WTC11 (cell line): Measurements from ENCODE around the gene LPGAT1. TPM values are rescaled to one million over a fixed set of nuclear protein-coding genes. Genes with fewer than 3 reads are reported as not detected.

Experiments used
- ATAC-seq: fragments of 200-7000 bp; cut with Tn5 transposase; 2 replicates; pipeline ENCODE4 v1.10.0; 2021; ENCODE audit warnings: mild to moderate bottlenecking, moderate library complexity
- CTCF ChIA-PET: fragments of 300-600 bp; sonication (Branson Sonifier 250); formaldehyde crosslinking; loops from one replicate; lab custom pipeline; 2021; ENCODE audit warnings: antibody characterized with exemption; lab: Charles Lee
- POLR2A ChIA-PET: fragments of 350-600 bp; sonication (Branson Sonifier 250); formaldehyde crosslinking; loops from one replicate; lab custom pipeline; 2021; ENCODE audit warnings: antibody characterized with exemption; lab: Charles Lee
- DNase-seq: peaks from one replicate; pipeline ENCODE4 v3.0.0; 2021; ENCODE audit warnings: low spot score
- H3K27ac Mint-ChIP-seq: 2 replicates; pipeline ENCODE4 v1.8.0; 2021; ENCODE audit warnings: mixed read lengths
- H3K27me3 Mint-ChIP-seq: 2 replicates; pipeline ENCODE4 v1.8.0; 2021; ENCODE audit warnings: low read depth, mild to moderate bottlenecking, moderate library complexity, mixed read lengths
- H3K36me3 Mint-ChIP-seq: 2 replicates; pipeline ENCODE4 v1.8.0; 2021; ENCODE audit warnings: mixed read lengths
- H3K4me1 Mint-ChIP-seq: 2 replicates; pipeline ENCODE4 v1.8.0; 2022; ENCODE audit warnings: mixed read lengths
- H3K4me3 Mint-ChIP-seq: 2 replicates; pipeline ENCODE4 v1.8.0; 2021; ENCODE audit warnings: mild to moderate bottlenecking, moderate library complexity, mixed read lengths
- H3K9me3 Mint-ChIP-seq: 2 replicates; pipeline ENCODE4 v1.8.0; 2021; ENCODE audit warnings: mixed read lengths
- ETV6 ChIP-seq: sonication (generic); formaldehyde crosslinking; IDR thresholded peaks from 2 replicates; pipeline ENCODE4 v1.8.1; 2022; ENCODE audit warnings: mild to moderate bottlenecking, missing genetic modification reagents
- GTF2I ChIP-seq: fragments of 250-450 bp; sonication (Bioruptor Pico); conservative IDR thresholded peaks from 2 replicates; pipeline ENCODE4 v1.4.0; 2021; ENCODE audit warnings: mild to moderate bottlenecking
- HMGA2 ChIP-seq: fragments of 250-450 bp; sonication (Bioruptor Pico); IDR thresholded peaks from 2 replicates; pipeline ENCODE4 v1.4.0; 2021; ENCODE audit warnings: mild to moderate bottlenecking, moderate library complexity
- JAZF1 ChIP-seq: fragments of 250-450 bp; sonication (Bioruptor Pico); IDR thresholded peaks from 2 replicates; pipeline ENCODE4 v1.9.0; 2021; ENCODE audit warnings: moderate library complexity, mild to moderate bottlenecking, inconsistent platforms
- KAT7 ChIP-seq: sonication (generic); formaldehyde crosslinking; IDR thresholded peaks from 2 replicates; pipeline ENCODE4 v1.8.1; 2023; ENCODE audit warnings: missing genetic modification reagents, mild to moderate bottlenecking, borderline replicate concordance
- NR2C2 ChIP-seq: sonication (generic); formaldehyde crosslinking; IDR thresholded peaks from 2 replicates; pipeline ENCODE4 v1.8.0; 2022; ENCODE audit warnings: mild to moderate bottlenecking, missing genetic modification reagents
- NR3C1 ChIP-seq: sonication (generic); formaldehyde crosslinking; conservative IDR thresholded peaks from 2 replicates; pipeline ENCODE4 v1.8.1; 2023; ENCODE audit warnings: low read depth, mild to moderate bottlenecking, missing genetic modification reagents
- RELA ChIP-seq: sonication (generic); formaldehyde crosslinking; IDR thresholded peaks from 2 replicates; pipeline ENCODE4 v1.8.1; 2022; ENCODE audit warnings: missing genetic modification reagents, mild to moderate bottlenecking, borderline replicate concordance
- SOX15 ChIP-seq: fragments of 250-450 bp; sonication (Bioruptor Pico); IDR thresholded peaks from 2 replicates; pipeline ENCODE4 v1.9.0; 2021; ENCODE audit warnings: mild to moderate bottlenecking
- TP53 ChIP-seq: sonication (generic); formaldehyde crosslinking; IDR thresholded peaks from 2 replicates; pipeline ENCODE4 v1.8.1; 2023; ENCODE audit warnings: mild to moderate bottlenecking, missing genetic modification reagents
- ZNF121 ChIP-seq: sonication (generic); formaldehyde crosslinking; IDR thresholded peaks from 2 replicates; pipeline ENCODE4 v1.8.0; 2023; ENCODE audit warnings: missing genetic modification reagents
- total RNA-seq: library from RNA; stranded (reverse); gene quantifications from 3 replicates; pipeline ENCODE4 v1.2.3, GENCODE V29; 2021
- TF ChIP-seq, protein P1 (sequence below): sonication (generic); formaldehyde crosslinking; conservative IDR thresholded peaks from 2 replicates; pipeline ENCODE4 v1.8.1; 2023; ENCODE audit warnings: mild to moderate bottlenecking, low read depth, missing genetic modification reagents, moderate library complexity
- TF ChIP-seq, protein P2 (sequence below): sonication (generic); formaldehyde crosslinking; IDR thresholded peaks from 2 replicates; pipeline ENCODE4 v1.8.1; 2023; ENCODE audit warnings: mild to moderate bottlenecking, moderate library complexity, missing genetic modification reagents
- TF ChIP-seq, protein P3 (sequence below): fragments of 250-450 bp; sonication (Bioruptor Pico); IDR thresholded peaks from 2 replicates; pipeline ENCODE4 v1.8.0; 2021; ENCODE audit warnings: mild to moderate bottlenecking
- TF ChIP-seq, protein P4 (sequence below): fragments of 250-450 bp; sonication (Bioruptor Pico); IDR thresholded peaks from 2 replicates; pipeline ENCODE4 v1.9.0; 2021; ENCODE audit warnings: moderate library complexity, mild to moderate bottlenecking, inconsistent platforms, borderline replicate concordance
- TF ChIP-seq, protein P5 (sequence below): fragments of 250-450 bp; sonication (Bioruptor Pico); IDR thresholded peaks from 2 replicates; pipeline ENCODE4 v1.9.0; 2021; ENCODE audit warnings: mild to moderate bottlenecking, borderline replicate concordance
- TF ChIP-seq, protein P6 (sequence below): sonication (generic); formaldehyde crosslinking; IDR thresholded peaks from 2 replicates; pipeline ENCODE4 v1.8.1; 2022; ENCODE audit warnings: low read depth, missing genetic modification reagents, borderline replicate concordance
- TF ChIP-seq, protein P7 (sequence below): sonication (generic); formaldehyde crosslinking; IDR thresholded peaks from 2 replicates; pipeline ENCODE4 v1.8.0; 2022; ENCODE audit warnings: mild to moderate bottlenecking, missing genetic modification reagents
- TF ChIP-seq, protein P8 (sequence below): sonication (generic); formaldehyde crosslinking; IDR thresholded peaks from 2 replicates; pipeline ENCODE4 v1.8.1; 2022; ENCODE audit warnings: low read depth, mild to moderate bottlenecking, moderate library complexity, missing genetic modification reagents, borderline replicate concordance

The LPGAT1 gene
- total RNA-seq, 1 experiment from 2014 or later, result 15.1 TPM

DNA sequence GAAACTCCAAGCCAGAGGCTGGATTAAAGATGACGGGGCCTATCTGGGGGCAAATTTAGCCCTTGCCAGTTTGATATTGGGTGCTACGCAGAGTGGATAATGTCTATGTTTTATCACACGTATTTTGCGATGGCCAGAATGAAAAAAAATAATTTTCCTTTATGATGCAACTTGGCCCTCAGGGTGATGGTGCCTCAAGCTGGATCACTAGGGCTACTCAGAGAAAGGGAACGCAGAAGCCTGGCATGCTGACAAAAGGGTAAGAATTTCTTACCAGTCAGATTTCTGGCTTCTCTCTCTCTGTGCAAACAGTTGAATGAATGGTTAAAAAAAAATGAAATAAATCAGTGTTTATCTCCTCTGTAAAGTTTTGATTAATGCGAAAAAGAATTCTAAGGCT is 122.6 kb downstream of the LPGAT1 start (continued):
- TF ChIP-seq, protein P1, sequence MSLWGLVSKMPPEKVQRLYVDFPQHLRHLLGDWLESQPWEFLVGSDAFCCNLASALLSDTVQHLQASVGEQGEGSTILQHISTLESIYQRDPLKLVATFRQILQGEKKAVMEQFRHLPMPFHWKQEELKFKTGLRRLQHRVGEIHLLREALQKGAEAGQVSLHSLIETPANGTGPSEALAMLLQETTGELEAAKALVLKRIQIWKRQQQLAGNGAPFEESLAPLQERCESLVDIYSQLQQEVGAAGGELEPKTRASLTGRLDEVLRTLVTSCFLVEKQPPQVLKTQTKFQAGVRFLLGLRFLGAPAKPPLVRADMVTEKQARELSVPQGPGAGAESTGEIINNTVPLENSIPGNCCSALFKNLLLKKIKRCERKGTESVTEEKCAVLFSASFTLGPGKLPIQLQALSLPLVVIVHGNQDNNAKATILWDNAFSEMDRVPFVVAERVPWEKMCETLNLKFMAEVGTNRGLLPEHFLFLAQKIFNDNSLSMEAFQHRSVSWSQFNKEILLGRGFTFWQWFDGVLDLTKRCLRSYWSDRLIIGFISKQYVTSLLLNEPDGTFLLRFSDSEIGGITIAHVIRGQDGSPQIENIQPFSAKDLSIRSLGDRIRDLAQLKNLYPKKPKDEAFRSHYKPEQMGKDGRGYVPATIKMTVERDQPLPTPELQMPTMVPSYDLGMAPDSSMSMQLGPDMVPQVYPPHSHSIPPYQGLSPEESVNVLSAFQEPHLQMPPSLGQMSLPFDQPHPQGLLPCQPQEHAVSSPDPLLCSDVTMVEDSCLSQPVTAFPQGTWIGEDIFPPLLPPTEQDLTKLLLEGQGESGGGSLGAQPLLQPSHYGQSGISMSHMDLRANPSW, result no peak
- TF ChIP-seq, protein P2, sequence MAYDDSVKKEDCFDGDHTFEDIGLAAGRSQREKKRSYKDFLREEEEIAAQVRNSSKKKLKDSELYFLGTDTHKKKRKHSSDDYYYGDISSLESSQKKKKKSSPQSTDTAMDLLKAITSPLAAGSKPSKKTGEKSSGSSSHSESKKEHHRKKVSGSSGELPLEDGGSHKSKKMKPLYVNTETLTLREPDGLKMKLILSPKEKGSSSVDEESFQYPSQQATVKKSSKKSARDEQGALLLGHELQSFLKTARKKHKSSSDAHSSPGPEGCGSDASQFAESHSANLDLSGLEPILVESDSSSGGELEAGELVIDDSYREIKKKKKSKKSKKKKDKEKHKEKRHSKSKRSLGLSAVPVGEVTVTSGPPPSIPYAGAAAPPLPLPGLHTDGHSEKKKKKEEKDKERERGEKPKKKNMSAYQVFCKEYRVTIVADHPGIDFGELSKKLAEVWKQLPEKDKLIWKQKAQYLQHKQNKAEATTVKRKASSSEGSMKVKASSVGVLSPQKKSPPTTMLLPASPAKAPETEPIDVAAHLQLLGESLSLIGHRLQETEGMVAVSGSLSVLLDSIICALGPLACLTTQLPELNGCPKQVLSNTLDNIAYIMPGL (CRISPR knock-in tag), result no peak
- TF ChIP-seq TP53 (CRISPR knock-in tag), result no peak
- TF ChIP-seq SOX15, result no peak
- TF ChIP-seq NR3C1, result no peak
- TF ChIP-seq, protein P3, sequence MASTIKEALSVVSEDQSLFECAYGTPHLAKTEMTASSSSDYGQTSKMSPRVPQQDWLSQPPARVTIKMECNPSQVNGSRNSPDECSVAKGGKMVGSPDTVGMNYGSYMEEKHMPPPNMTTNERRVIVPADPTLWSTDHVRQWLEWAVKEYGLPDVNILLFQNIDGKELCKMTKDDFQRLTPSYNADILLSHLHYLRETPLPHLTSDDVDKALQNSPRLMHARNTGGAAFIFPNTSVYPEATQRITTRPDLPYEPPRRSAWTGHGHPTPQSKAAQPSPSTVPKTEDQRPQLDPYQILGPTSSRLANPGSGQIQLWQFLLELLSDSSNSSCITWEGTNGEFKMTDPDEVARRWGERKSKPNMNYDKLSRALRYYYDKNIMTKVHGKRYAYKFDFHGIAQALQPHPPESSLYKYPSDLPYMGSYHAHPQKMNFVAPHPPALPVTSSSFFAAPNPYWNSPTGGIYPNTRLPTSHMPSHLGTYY (CRISPR knock-in tag), result no peak

DNA sequence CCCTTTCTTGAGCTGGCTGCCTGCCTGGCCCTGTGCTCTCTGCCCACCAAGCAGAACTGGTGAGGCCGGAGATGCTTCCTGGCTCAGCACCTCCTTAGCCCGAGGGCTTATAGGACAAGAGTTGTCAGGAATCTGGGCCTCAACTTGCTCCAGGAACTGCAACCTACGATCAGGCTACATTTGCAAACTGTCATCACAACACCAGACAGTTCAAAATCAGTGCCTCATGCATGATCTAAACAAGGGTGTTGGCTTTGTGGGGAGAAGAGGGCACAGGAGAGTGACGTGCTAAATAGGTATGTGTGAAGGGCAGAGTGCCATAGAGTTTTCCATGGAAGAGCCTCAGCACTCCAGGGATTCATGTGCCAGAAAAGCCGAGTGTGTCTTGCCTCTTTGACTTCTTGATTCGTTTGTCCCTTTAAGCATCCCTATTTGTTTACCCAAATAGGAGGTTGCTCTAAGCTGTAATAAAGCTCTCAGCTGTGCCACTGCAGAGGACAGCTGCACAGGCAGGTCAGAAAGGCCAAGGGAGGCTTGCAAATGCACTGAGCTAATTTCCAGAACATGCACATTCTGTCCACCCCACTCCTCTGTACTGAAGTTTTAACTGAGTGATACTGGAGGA is 125.0 kb downstream of the LPGAT1 start:
- no peak overlapping the region for H3K27ac Mint-ChIP-seq

More for the DNA sequence above, 125.0 kb downstream of the LPGAT1 start:
- ChIA-PET CTCF (no interaction called here), POLR2A (no interaction called here)
- TF ChIP-seq HMGA2 (CRISPR knock-in tag), result no peak
- TF ChIP-seq, protein P4, sequence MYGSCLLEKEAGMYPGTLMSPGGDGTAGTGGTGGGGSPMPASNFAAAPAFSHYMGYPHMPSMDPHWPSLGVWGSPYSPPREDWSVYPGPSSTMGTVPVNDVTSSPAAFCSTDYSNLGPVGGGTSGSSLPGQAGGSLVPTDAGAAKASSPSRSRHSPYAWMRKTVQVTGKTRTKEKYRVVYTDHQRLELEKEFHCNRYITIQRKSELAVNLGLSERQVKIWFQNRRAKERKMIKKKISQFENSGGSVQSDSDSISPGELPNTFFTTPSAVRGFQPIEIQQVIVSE (CRISPR knock-in tag), result no peak
- TF ChIP-seq GTF2I (CRISPR knock-in tag), result no peak
- TF ChIP-seq, protein P3 (CRISPR knock-in tag), result no peak
- TF ChIP-seq, protein P5, sequence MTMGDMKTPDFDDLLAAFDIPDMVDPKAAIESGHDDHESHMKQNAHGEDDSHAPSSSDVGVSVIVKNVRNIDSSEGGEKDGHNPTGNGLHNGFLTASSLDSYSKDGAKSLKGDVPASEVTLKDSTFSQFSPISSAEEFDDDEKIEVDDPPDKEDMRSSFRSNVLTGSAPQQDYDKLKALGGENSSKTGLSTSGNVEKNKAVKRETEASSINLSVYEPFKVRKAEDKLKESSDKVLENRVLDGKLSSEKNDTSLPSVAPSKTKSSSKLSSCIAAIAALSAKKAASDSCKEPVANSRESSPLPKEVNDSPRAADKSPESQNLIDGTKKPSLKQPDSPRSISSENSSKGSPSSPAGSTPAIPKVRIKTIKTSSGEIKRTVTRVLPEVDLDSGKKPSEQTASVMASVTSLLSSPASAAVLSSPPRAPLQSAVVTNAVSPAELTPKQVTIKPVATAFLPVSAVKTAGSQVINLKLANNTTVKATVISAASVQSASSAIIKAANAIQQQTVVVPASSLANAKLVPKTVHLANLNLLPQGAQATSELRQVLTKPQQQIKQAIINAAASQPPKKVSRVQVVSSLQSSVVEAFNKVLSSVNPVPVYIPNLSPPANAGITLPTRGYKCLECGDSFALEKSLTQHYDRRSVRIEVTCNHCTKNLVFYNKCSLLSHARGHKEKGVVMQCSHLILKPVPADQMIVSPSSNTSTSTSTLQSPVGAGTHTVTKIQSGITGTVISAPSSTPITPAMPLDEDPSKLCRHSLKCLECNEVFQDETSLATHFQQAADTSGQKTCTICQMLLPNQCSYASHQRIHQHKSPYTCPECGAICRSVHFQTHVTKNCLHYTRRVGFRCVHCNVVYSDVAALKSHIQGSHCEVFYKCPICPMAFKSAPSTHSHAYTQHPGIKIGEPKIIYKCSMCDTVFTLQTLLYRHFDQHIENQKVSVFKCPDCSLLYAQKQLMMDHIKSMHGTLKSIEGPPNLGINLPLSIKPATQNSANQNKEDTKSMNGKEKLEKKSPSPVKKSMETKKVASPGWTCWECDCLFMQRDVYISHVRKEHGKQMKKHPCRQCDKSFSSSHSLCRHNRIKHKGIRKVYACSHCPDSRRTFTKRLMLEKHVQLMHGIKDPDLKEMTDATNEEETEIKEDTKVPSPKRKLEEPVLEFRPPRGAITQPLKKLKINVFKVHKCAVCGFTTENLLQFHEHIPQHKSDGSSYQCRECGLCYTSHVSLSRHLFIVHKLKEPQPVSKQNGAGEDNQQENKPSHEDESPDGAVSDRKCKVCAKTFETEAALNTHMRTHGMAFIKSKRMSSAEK (CRISPR knock-in tag), result no peak
- TF ChIP-seq ETV6, result no peak
- TF ChIP-seq NR2C2, result no peak
- TF ChIP-seq ZNF121 (CRISPR knock-in tag), result no peak
- TF ChIP-seq KAT7 (CRISPR knock-in tag), result no peak
- no peak for TF ChIP-seq RELA (CRISPR knock-in tag)
- TF ChIP-seq, protein P6, sequence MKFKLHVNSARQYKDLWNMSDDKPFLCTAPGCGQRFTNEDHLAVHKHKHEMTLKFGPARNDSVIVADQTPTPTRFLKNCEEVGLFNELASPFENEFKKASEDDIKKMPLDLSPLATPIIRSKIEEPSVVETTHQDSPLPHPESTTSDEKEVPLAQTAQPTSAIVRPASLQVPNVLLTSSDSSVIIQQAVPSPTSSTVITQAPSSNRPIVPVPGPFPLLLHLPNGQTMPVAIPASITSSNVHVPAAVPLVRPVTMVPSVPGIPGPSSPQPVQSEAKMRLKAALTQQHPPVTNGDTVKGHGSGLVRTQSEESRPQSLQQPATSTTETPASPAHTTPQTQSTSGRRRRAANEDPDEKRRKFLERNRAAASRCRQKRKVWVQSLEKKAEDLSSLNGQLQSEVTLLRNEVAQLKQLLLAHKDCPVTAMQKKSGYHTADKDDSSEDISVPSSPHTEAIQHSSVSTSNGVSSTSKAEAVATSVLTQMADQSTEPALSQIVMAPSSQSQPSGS (CRISPR knock-in tag), result no peak
- no peak for TF ChIP-seq JAZF1 (CRISPR knock-in tag)
- TF ChIP-seq, protein P7, sequence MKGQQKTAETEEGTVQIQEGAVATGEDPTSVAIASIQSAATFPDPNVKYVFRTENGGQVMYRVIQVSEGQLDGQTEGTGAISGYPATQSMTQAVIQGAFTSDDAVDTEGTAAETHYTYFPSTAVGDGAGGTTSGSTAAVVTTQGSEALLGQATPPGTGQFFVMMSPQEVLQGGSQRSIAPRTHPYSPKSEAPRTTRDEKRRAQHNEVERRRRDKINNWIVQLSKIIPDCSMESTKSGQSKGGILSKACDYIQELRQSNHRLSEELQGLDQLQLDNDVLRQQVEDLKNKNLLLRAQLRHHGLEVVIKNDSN, result no peak
- TF ChIP-seq, protein P8, sequence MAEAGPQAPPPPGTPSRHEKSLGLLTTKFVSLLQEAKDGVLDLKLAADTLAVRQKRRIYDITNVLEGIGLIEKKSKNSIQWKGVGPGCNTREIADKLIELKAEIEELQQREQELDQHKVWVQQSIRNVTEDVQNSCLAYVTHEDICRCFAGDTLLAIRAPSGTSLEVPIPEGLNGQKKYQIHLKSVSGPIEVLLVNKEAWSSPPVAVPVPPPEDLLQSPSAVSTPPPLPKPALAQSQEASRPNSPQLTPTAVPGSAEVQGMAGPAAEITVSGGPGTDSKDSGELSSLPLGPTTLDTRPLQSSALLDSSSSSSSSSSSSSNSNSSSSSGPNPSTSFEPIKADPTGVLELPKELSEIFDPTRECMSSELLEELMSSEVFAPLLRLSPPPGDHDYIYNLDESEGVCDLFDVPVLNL (CRISPR knock-in tag), result no peak
- H3K27me3 Mint-ChIP-seq, result peaks cover 25% of the 10 kb centered on the region
- H3K36me3 Mint-ChIP-seq, result no peaks in the 10 kb centered on the region
- H3K4me1 Mint-ChIP-seq, result peaks cover 5% of the 10 kb centered on the region
- H3K9me3 Mint-ChIP-seq, result no peaks in the 10 kb centered on the region
- H3K4me3 Mint-ChIP-seq, result no peak overlapping the region
- ATAC-seq (no peak), DNase-seq (no peak)
